Epithelial cell of proximal tubule (primary cell): ENCODE data around the gene HDAC4. TPM values are rescaled to one million over a fixed set of nuclear protein-coding genes. Genes with fewer than 3 reads are reported as not detected.
A peak's percentile ranks its signal among the peaks of the same experiment; 100 is the strongest.

Experiments
- DNase-seq: peaks from one replicate; pipeline ENCODE4 v3.0.0-alpha.2; 2011; ENCODE audit warnings: low read depth
- H3K4me3 ChIP-seq: 2 replicates; pipeline ENCODE4 v1.5.1; 2011; ENCODE audit warnings: low read depth, mild to moderate bottlenecking, low read length
- CTCF ChIP-seq: conservative IDR thresholded peaks from 2 replicates; pipeline ENCODE4 v1.5.1; 2012; ENCODE audit warnings: low read depth, mild to moderate bottlenecking, low read length
- total RNA-seq: library from RNA; depleted of rRNA; stranded (reverse); fragments of >200 nt; gene quantifications from 2 replicates; pipeline ENCODE4 v1.2.3, GENCODE V29; 2015

Gene HDAC4
- total RNA-seq, 1 donor from 2014 or later, result 23.2 TPM

- no peak for TF ChIP-seq CTCF
- DNase-seq, result no peak
- H3K4me3 ChIP-seq, result no peak overlapping the region
These were observed 268.0 kb downstream of the HDAC4 start for GRCh38 chr2:239132786-239133185.

GRCh38 chr2:239132156-239132709 lies 268.6 kb downstream of the HDAC4 start:
- no peak for TF ChIP-seq CTCF
- no peak for DNase-seq
- no peak overlapping the region for H3K4me3 ChIP-seq

GRCh38 chr2:239131521-239131920 lies 269.3 kb downstream of the HDAC4 start:
- no peak for TF ChIP-seq CTCF
- H3K4me3 ChIP-seq, result no peak overlapping the region
- no peak for DNase-seq

- H3K4me3 ChIP-seq, result no peak overlapping the region
- DNase-seq, result no peak
- TF ChIP-seq CTCF, result no peak
These were observed 270.0 kb downstream of the HDAC4 start for GRCh38 chr2:239130786-239131325.

GRCh38 chr2:239130041-239130440 lies 270.8 kb downstream of the HDAC4 start:
- no peak for DNase-seq
- H3K4me3 ChIP-seq, result no peak overlapping the region
- no peak for TF ChIP-seq CTCF

- DNase-seq, result peak; percentile 7
- no peak for TF ChIP-seq CTCF
- H3K4me3 ChIP-seq, result no peak overlapping the region
These were observed 271.5 kb downstream of the HDAC4 start for GRCh38 chr2:239129147-239129920.
